ENCODE data around the gene REP15. TPM values are rescaled to one million over a fixed set of nuclear protein-coding genes. Genes with fewer than 3 reads are reported as not detected.

REP15 gene
- polyA plus RNA-seq, 3 donors from 2014 or later = not detected

Other genes with a start within 250 kb of the REP15 start
- gene SMCO2, start 249.7 kb upstream of the REP15 start, polyA plus RNA-seq = not detected
- under 1 TPM in 2 of 3 donors, not detected in 1; 0.39 to 0.62 TPM for gene PPFIBP1, start 172.2 kb upstream of the REP15 start, polyA plus RNA-seq
- 10 to 100 TPM; 39.2 to 51.3 (median 41.4) TPM for gene MRPS35, start 14.4 kb downstream of the REP15 start, polyA plus RNA-seq
- 10 to 100 TPM in 1 of 3 donors, 1 to 10 TPM in 2; 3.5 to 10.3 (median 5.7) TPM for gene KLHL42, start 83.8 kb downstream of the REP15 start, polyA plus RNA-seq
- not detected for gene MANSC4, start 83.8 kb downstream of the REP15 start, polyA plus RNA-seq

Measured in immature natural killer cell (primary cell).